K562 (cell line): ENCODE measurements around the gene SLC25A21.

Source experiments
- EP300 ChIP-seq: IDR thresholded peaks from 2 replicates; pipeline ENCODE4 v1.6.1; 2012; ENCODE audit warnings: low read length, improper control_type of control experiment
- EZH2 ChIP-seq: IDR thresholded peaks from 2 replicates; pipeline ENCODE4 v1.6.1; 2012; ENCODE audit warnings: low read depth, mild to moderate bottlenecking, inconsistent platforms, low read length, borderline replicate concordance
- MLX ChIP-seq, 2 experiments: fragments of 450-650 bp in 1 of 2; sonication (generic) in 1 of 2; formaldehyde crosslinking; conservative IDR thresholded peaks; 2 replicates each; pipeline versions ENCODE4 v1.4.0 to v1.8.1; 2020 to 2022; ENCODE audit warnings: mild to moderate bottlenecking in 1 of 2, missing genetic modification reagents in 1 of 2
- NELFE ChIP-seq: IDR thresholded peaks from 2 replicates; pipeline ENCODE4 v1.6.1; 2011; ENCODE audit warnings: mild to moderate bottlenecking; ENCODE audit not compliant: insufficient read depth, insufficient read length
- ZBED1 ChIP-seq: IDR thresholded peaks from 2 replicates; pipeline ENCODE4 v1.6.1; 2014
- ZFX ChIP-seq: sonication (generic); formaldehyde crosslinking; IDR thresholded peaks from 2 replicates; pipeline ENCODE4 v1.8.0; 2022; ENCODE audit warnings: mild to moderate bottlenecking, missing genetic modification reagents, moderate library complexity
- TF ChIP-seq, protein P1 (sequence below): fragments of 450-650 bp; formaldehyde crosslinking; IDR thresholded peaks from 2 replicates; pipeline ENCODE4 v1.4.0; 2022; ENCODE audit warnings: missing genetic modification characterization
- TF ChIP-seq, protein P2 (sequence below): fragments of 450-650 bp; formaldehyde crosslinking; IDR thresholded peaks from 2 replicates; pipeline ENCODE4 v1.4.0; 2020; ENCODE audit warnings: mild to moderate bottlenecking, moderate library complexity
- TF ChIP-seq, protein P3 (sequence below): fragments of 200-800 bp; sonication (Bioruptor generic); IDR thresholded peaks from 2 replicates; pipeline ENCODE4 v1.6.1; 2016; ENCODE audit warnings: missing genetic modification characterization, missing compliant biosample characterization
- TF ChIP-seq, protein P4 (sequence below): fragments of 250-450 bp; sonication (Bioruptor Pico); IDR thresholded peaks from 2 replicates; pipeline ENCODE4 v1.4.0; 2020

GRCh38 chr14:36738269-36738668 is 434.1 kb downstream of the SLC25A21 start:
- TF ChIP-seq, protein P1, sequence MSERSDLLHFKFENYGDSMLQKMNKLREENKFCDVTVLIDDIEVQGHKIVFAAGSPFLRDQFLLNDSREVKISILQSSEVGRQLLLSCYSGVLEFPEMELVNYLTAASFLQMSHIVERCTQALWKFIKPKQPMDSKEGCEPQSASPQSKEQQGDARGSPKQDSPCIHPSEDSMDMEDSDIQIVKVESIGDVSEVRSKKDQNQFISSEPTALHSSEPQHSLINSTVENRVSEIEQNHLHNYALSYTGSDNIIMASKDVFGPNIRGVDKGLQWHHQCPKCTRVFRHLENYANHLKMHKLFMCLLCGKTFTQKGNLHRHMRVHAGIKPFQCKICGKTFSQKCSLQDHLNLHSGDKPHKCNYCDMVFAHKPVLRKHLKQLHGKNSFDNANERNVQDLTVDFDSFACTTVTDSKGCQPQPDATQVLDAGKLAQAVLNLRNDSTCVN (CRISPR knock-in tag) = no peak
- TF ChIP-seq, protein P2, sequence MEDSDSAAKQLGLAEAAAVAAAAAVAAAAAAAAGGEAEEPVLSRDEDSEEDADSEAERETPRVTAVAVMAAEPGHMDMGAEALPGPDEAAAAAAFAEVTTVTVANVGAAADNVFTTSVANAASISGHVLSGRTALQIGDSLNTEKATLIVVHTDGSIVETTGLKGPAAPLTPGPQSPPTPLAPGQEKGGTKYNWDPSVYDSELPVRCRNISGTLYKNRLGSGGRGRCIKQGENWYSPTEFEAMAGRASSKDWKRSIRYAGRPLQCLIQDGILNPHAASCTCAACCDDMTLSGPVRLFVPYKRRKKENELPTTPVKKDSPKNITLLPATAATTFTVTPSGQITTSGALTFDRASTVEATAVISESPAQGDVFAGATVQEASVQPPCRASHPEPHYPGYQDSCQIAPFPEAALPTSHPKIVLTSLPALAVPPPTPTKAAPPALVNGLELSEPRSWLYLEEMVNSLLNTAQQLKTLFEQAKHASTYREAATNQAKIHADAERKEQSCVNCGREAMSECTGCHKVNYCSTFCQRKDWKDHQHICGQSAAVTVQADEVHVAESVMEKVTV = no peak
- TF ChIP-seq NELFE (no peak), MLX (CRISPR knock-in tag; conservative IDR thresholded peaks at IDR 0.05) (no peak), EP300 (no peak), ZFX (no peak), EZH2 (no peak), ZBED1 (no peak)
- TF ChIP-seq, protein P3, sequence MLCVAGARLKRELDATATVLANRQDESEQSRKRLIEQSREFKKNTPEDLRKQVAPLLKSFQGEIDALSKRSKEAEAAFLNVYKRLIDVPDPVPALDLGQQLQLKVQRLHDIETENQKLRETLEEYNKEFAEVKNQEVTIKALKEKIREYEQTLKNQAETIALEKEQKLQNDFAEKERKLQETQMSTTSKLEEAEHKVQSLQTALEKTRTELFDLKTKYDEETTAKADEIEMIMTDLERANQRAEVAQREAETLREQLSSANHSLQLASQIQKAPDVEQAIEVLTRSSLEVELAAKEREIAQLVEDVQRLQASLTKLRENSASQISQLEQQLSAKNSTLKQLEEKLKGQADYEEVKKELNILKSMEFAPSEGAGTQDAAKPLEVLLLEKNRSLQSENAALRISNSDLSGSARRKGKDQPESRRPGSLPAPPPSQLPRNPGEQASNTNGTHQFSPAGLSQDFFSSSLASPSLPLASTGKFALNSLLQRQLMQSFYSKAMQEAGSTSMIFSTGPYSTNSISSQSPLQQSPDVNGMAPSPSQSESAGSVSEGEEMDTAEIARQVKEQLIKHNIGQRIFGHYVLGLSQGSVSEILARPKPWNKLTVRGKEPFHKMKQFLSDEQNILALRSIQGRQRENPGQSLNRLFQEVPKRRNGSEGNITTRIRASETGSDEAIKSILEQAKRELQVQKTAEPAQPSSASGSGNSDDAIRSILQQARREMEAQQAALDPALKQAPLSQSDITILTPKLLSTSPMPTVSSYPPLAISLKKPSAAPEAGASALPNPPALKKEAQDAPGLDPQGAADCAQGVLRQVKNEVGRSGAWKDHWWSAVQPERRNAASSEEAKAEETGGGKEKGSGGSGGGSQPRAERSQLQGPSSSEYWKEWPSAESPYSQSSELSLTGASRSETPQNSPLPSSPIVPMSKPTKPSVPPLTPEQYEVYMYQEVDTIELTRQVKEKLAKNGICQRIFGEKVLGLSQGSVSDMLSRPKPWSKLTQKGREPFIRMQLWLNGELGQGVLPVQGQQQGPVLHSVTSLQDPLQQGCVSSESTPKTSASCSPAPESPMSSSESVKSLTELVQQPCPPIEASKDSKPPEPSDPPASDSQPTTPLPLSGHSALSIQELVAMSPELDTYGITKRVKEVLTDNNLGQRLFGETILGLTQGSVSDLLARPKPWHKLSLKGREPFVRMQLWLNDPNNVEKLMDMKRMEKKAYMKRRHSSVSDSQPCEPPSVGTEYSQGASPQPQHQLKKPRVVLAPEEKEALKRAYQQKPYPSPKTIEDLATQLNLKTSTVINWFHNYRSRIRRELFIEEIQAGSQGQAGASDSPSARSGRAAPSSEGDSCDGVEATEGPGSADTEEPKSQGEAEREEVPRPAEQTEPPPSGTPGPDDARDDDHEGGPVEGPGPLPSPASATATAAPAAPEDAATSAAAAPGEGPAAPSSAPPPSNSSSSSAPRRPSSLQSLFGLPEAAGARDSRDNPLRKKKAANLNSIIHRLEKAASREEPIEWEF (CRISPR knock-in tag) = no peak
- TF ChIP-seq, protein P4, sequence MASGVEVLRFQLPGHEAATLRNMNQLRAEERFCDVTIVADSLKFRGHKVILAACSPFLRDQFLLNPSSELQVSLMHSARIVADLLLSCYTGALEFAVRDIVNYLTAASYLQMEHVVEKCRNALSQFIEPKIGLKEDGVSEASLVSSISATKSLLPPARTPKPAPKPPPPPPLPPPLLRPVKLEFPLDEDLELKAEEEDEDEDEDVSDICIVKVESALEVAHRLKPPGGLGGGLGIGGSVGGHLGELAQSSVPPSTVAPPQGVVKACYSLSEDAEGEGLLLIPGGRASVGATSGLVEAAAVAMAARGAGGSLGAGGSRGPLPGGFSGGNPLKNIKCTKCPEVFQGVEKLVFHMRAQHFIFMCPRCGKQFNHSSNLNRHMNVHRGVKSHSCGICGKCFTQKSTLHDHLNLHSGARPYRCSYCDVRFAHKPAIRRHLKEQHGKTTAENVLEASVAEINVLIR (CRISPR knock-in tag) = no peak
